Urothelium cell line (cell line): ENCODE data around the gene KDELR3.

Experiments used
- DNase-seq: peaks from one replicate; pipeline ENCODE4 v3.0.0; 2011; ENCODE audit warnings: low spot score, mixed read lengths
- FAIRE-seq: peaks from 2 replicates; lab custom pipeline; 2011; peaks lifted over from hg19 to GRCh38; lab: Jason Lieb, UNC

The KDELR3 gene

DNA sequence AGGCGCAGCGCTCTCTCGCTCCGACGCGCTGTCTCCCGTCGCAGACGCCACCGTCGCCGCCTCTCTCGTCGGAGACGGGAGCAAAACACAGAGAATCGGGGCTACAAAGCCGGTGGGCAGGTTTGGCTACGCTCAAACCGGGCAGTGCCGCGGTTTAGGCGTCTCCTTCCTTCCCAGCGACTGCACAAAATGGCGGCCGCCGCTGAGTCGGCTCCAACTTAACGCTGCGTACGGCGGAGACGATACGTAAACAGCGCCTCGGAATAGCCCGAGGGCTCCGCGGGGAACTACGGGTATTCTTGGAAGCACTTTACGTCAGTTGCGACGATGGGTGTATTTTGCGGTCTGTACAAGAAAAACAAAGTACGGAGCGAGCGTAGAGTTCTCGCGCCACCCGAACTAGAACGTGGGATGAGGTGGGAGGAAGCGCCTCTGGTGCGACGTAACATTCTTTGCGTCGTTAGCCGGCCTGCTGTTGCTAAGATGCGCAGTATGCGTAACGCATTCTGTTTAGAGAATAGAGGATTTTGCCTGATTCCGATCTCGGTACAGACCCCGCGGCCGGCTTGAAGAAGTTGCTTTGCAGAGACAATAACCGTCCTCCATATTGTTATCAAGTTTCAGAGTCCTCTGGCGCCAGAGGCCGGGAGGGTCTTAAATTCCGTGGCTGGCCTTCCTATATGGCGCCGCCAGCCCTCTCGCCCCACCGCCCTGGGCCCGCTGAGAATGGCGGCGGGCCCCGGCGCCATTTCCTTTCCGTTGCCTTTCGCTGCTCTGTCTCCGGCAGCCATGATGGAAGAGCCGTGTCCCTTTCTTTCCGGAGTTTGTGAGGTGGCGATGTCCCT, 38.4 kb downstream of the KDELR3 start, which contains the start of gene DDX17:
DDX17 (minus strand) TSS at position 194 of the 845 bp plus-strand sequence.
- peak; percentile 96 for DNase-seq
- peak; percentile 79 for FAIRE-seq

GRCh38 chr22:38510416-38510970, 42.6 kb downstream of the KDELR3 start:
- no peak for FAIRE-seq
- no peak for DNase-seq

GRCh38 chr22:38513063-38513462, 45.2 kb downstream of the KDELR3 start:
- peak; percentile 46 for FAIRE-seq
- DNase-seq, result no peak

- FAIRE-seq (no peak), DNase-seq (no peak)
These were observed 50.7 kb downstream of the KDELR3 start for GRCh38 chr22:38518620-38519019.

DNA sequence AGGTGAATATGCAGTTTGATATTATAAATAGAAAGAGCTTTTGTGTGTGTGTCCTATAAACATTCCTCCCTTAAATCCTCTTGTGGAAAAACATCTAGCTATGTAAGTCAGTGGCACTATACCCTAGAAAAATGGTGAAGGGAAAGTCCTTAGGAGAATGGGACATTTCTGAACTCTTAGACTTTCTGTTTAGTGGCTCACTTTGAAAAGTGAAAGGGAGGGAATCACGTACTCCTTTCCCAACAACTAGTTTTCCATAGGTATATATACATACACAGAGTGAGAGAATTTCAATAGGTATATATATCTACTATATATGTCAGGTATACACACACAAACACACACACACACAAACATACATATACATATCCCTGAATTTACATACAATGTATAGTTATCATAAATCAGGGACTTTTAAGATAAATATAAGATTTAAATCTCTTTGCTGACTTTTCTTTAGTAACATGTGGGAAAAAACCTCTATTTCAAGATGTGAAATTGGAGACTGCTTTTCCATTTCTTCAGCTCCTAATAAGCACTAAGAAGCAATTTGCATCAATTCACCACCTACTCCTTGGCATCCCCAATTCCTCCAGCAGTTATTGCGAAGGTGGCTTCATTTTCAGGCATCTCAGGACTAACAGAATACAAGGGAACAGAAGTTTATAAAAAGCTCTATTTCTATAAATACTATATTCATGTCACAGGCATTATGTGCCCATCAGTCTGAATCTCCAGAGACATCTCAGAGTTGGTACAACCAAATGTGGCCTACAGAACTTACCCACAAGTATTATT, 51.8 kb downstream of the KDELR3 start:
- no peak for FAIRE-seq

DNA sequence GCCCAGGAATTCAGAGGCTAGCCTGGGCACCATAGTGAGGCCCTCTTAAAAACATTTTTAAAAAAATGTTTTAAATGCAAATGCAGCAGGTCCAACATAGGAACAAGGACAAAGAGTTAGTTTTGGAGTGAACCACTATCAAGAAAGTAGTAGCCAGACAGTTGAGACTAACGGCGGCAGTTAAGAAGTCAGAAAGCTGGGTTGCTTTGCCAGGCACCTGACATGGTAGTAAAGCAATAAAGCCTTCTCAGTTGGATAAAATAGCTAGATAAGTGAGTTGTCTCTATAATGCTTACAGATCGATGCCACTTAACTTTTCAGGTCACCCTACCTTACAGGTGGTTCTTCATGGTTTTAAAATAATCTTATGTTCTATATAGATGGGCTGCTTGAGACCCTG, 55.1 kb downstream of the KDELR3 start:
- FAIRE-seq (no peak), DNase-seq (no peak)

More for the DNA sequence above, 51.8 kb downstream of the KDELR3 start:
- DNase-seq, result no peak

GRCh38 chr22:38523479-38523878, 55.6 kb downstream of the KDELR3 start:
- FAIRE-seq (no peak), DNase-seq (no peak)

DNA sequence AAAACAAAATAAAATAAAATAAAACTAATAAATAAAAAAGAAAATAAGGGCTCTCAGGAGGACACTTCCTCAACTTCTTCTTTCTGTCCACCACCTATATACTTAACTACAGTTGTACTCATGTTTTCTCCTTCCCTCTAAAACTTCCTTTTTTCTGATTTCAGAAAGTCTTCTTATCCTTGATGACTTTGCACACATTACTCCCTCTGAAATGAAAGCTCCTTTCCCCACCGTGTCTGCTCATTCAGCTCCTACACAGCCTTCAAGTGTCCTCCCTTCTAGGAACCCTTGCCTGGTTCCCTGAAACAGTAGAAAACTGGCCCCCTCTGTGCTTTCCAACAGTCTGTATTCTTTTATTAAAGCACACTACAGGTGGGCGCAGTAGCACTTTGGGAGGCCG, 56.5 kb downstream of the KDELR3 start:
- no peak for DNase-seq
- no peak for FAIRE-seq

- FAIRE-seq, result no peak
- no peak for DNase-seq
These were observed 63.5 kb downstream of the KDELR3 start for GRCh38 chr22:38531251-38531938.
